HG03159 (cell line): ENCODE data around the gene EPN1.

Experiments used
- ATAC-seq: cut with Tn5 transposase; IDR thresholded peaks from one replicate; pipeline ENCODE4 v1.9.1; 2021; ENCODE audit warnings: mild to moderate bottlenecking, moderate library complexity; ENCODE audit not compliant: unreplicated experiment

The EPN1 gene

DNA sequence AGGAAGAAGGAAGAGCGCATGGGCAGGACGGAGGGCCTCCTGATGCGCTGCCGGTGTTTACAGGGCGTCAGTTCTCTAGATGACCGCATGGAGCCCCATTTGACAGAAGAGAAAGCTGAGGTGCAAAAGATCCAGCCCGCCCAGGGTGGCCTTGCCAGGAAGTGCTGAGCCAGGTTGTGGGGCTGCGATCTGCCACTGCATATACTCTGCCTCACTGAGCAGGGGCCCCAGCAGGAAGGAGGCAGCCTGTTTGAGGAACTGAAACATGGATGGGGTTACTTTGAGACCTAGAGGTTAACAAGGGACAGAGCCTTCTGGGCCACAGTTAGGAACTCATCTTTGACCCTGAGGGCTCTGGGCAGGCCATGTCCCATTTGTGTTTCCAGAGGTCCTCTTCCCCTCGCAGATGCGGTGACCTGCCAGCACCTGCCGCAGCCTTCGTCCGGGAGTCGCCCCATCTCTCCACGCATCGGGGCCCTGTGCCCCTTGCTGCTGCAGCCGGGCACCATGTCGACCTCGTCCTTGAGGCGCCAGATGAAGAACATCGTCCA is 3.2 kb downstream of the EPN1 start:
- ATAC-seq, result peak; percentile 76

DNA sequence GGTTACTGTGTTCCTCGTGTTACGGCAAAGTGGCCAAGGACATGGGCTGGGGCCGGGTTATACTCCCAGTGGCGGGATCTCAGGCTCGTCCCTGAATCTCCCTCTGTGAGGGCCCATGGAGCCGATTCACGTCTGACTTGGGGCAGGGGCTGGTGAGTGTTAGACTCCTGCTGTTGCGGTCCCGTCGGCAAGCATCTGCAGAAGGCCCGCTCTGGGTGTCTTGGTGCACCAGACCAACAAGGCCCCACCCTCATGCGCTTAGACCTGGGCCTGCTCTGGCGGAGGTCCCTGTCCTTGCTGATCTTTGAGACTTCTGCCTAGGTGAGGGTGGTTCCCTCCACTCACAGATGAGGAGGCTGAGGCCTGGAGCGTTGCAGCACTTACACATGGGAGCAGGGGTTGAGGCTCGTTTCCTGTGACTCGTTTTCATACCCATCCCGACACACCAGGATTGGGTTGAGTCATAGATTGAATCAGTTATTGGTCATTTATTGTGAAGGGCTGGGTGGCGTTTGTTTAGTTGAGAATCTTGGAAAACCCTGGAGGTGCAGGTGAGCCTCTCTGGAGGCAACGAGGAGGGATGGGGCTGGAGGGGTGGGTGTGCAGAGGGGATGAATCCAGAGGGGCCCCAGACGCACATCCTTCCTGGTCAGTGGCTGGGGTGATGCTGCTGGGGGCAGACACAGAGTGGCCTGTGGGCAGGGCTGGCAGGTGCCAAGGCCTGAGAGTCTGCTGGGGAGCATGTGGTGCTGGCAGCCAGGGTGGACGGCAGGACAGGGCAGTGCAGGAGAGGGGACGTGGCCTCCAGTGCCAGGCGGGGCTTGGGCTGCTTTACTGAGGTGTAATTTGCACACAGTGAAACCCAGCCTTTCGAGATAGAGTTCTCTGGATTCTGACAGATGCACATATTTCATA is 4.6 kb downstream of the EPN1 start:
- no peak for ATAC-seq

DNA sequence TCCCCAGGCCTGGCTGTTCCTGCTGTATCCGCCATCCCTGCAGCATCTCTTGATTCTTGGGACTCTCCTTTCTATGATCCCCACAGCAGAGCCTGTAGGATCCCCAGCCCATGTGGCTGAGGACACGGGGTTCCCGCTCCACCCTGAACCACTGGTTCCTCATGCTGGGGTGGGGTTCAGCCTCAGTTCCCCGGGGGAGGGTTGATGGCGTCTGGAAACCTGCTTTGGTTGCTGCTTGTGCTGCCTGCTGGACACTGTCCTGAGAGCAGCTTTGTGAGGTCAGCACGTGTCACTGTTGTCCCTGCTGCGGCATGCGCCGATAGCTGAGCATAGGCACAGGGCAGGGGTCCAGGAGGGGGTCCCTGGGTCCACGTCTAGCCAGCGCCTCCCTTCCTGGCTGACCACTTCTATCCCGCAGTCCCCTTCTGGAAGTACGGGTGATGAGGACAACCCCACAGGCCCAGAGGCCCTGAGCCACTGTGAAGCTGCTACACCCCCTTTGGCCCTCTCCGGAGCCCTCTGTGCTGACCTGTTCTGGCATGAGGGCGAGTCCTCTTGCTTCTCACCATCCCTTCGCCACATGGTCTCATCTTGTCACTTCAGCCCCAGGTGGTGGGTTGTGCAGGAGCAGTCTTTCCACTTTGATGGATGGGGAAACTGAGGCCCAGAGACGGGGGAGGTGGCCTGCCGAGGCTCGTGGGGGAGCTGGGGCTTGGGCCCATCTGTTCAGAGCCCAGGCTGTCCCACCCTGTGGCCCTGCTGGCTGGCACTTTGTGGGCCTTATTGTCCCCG is 5.5 kb downstream of the EPN1 start:
- ATAC-seq, result no peak

- no peak for ATAC-seq
These were observed 6.4 kb downstream of the EPN1 start for GRCh38 chr19:55681131-55682092.

GRCh38 chr19:55683449-55684261 is 8.6 kb downstream of the EPN1 start:
- no peak for ATAC-seq

GRCh38 chr19:55684946-55685681 is 10.1 kb downstream of the EPN1 start:
- ATAC-seq, result no peak

- ATAC-seq, result no peak
These were observed 10.8 kb downstream of the EPN1 start for GRCh38 chr19:55685776-55686175.

DNA sequence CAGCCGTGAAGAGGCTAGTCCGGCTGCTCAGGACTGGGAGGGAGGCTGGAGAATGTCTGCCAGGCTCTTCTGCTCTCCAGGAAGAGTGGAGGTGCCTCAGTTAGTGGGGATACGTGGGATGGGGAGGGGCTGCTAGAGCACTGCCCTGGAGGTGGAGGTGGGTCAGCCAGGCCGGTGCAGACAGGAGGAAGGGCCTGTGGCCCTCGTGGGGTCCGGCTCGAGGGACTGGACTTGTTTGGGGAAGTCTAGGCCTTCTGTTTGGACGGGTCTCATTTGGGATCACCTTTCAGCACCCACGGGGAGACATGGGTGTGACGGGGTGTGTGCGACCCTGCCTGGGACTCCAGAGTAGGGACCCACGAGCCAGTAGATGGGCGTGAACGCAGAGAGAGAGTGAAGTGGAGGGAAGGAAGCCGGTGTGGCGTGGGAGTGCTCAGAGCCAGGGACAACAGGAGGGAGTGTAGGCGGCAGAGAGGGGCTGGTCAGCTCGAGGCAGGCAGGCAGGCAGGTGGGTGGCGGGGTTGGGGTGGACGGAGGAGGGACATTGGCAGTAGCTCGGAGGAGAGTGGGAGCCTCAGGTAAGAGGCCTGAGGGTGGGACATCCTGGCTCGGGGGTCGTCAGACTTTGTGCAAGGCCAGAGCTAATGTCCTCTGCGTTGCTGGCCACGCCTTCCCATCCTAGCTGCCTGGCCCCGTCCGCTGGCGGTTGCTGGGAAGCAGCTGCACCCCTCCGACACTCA is 11.5 kb downstream of the EPN1 start:
- ATAC-seq, result no peak

DNA sequence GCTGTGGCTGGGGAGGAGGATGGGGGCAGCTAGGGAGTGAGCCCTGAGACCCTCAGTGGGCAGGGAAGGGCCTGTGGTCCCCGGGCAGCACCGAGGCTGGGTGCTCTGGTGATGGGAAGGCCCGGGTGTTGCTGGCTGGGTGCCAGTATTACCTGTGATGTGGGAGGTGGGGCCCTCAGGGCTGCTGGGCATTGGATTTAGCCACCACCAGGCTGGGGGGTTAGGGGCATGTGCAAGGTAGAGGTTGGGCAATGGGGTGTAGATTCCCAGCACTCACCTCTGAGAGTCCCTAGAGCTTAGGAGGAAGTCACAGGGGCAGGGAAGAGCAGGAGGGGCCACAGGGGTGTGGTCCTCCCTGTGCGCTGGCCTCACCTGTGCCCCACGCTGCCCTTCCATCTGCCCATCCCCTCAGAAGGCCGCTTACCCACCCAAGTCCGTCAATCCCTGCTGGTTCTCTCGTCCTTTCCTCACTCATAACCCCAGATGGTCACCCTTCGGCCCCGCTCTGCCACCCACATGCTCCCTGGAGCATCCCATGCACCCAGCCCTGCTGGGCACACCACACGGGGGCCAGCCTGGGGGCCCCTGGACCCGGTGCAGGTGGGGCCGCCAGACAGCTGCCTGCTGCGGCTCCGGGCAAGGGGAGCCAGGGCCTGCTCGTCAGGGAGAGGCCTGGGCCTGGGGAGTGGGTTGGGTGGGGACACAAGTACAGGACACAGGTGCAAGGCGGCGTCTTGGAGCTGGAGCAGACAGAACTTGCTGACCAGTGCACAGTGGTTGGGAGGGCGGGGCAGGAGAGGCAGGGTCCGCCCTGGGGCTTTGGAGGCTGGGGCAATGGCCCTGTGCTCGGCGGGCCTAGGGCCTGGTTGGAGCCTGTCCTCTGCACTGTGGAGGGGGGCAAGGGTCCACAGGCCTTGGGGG is 12.5 kb downstream of the EPN1 start:
- no peak for ATAC-seq

DNA sequence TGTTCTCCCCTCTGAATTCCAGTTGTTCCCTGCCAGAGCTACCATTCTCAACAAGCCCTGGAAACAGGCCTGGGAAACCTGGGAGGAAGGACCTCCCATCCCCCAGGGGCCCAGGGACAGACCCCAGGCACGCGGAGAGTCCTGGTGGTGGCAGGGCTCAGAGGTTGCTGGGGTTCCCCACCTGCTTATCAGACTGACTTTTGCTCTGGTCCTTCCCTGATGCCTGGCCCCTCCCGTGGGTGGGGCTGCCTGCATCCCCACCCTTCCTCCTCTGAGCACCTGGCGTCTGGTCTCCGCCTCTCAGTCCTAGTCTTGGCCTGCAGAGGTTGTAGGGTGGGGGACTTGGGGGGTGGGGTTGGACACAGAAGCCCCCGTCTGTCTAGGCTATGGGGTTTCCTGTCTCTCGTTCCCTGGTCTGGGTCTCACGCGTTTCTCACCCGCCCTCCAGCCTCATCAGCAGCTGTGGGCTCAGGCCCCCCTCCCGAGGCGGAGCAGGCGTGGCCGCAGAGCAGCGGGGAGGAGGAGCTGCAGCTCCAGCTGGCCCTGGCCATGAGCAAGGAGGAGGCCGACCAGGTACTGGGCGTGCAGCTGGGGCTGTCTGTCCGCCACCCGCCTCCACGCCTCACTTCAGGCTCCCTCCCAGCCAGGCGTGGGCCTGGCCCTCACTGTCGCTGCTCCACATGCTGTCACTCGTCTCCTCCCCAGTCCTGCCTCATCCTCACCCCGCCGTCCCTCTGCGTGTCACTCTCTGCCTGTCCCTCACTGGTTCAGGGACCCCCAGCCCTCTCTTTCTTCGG is 13.6 kb downstream of the EPN1 start:
- no peak for ATAC-seq

GRCh38 chr19:55689411-55690108 is 14.5 kb downstream of the EPN1 start:
- no peak for ATAC-seq

DNA sequence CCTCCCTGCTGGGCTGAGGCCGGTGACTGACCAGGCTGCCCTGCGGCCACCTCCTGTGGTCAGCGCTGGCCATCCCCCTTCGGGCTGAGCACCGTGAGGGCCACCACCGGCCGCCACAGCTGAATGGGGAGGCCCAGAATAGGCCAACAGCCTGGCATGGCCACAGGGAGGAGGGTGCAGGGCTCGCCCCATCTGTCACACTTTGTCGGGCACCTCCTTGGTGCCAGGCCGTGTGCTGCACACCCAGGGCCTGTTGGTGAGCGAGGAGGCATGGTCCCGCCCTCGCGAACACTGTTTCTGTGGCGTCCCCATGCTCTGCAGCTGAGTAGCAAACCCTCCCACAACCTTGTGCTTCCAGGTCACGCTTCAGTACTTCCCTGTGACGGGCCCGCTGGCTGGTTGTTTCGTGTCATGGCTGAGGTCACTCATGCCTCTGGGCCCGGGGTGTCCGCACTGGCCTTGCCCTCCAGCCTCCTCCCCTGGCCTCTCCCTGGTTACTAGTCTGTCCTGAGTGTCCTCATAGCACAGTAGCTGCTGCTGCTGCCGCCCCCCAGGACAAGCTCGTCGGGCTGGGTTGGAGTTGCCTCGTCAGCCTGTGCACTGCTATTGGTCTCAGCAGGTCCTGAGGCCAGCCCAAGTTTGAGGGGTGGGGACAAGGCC is 15.2 kb downstream of the EPN1 start:
- no peak for ATAC-seq

- no peak for ATAC-seq
These were observed 15.9 kb downstream of the EPN1 start for GRCh38 chr19:55690769-55691545.
